GM19240 (cell line): Measurements from ENCODE around the gene HDAC8.
"Not testable (repeated sequence)": the region's sequence is repeated elsewhere in the genome, so short reads cannot be mapped to it uniquely, and the experiment has no call there.

Experiments used
- DNase-seq: peaks from one replicate; pipeline ENCODE4 v3.0.0; 2011; ENCODE audit warnings: low spot score; ENCODE audit not compliant: insufficient read length

HDAC8 gene

GRCh38 chrX:72326605-72327300, 245.9 kb downstream of the HDAC8 start:
- DNase-seq = no peak

DNA sequence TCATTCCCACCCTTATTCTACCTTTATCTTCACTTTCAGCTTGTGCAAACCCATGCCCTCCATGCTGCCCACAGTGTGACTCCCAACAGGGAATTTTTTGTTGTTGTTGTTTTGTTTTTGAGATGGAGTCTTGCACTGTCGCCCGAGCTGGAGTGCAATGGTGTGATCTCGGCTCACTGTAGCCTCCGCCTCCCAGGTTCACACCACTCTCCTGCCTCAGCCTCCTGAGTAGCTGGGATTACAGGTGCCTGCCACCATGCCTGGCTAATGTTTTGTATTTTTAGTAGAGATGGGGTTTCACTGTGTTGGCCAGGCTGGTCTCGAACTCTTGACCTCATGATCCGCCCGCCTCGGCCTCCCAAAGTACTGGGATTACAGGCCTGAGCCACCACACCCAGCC, 253.0 kb downstream of the HDAC8 start:
- DNase-seq = not testable (repeated sequence)

DNA sequence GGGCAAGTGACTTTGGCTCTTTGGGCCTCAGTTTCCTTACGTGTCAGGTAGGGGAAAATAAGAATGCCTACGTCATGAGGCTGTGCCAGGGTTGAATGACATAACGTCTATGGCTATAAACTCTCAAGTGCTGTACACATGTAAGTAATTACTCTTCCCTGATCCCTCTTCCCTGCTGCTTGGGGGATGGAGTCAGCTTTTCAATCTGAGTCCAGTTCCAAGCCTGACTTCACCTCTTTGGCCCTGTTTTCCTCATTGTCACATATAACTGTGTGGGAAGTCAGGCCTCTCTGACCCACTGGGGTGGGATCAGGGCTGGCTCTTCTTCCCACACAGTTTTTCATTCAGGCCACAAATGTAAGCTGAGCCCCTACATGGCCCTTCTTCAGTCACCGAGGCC, 255.5 kb downstream of the HDAC8 start:
- DNase-seq = no peak

GRCh38 chrX:72316408-72317110, 256.1 kb downstream of the HDAC8 start:
- DNase-seq = no peak

DNA sequence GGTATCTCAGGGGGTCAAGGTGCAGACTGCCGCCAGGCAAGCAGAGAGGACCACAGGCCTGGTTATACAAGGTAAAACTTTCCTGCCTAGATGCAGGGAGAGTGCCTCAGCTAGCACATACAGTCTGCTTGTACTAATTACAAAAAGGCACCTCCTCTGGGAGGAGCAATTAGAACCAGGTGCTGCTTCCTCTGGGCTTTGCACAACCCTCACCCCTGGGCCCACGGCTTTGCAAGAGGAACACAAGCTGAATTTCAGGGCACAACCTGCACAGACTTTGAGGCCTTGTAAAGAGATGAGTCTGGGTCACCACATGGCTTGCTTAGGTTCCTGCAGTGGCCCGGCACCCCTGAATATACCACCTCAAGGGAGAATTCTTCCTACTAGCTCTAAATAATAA, 257.8 kb downstream of the HDAC8 start:
- no peak for DNase-seq

DNA sequence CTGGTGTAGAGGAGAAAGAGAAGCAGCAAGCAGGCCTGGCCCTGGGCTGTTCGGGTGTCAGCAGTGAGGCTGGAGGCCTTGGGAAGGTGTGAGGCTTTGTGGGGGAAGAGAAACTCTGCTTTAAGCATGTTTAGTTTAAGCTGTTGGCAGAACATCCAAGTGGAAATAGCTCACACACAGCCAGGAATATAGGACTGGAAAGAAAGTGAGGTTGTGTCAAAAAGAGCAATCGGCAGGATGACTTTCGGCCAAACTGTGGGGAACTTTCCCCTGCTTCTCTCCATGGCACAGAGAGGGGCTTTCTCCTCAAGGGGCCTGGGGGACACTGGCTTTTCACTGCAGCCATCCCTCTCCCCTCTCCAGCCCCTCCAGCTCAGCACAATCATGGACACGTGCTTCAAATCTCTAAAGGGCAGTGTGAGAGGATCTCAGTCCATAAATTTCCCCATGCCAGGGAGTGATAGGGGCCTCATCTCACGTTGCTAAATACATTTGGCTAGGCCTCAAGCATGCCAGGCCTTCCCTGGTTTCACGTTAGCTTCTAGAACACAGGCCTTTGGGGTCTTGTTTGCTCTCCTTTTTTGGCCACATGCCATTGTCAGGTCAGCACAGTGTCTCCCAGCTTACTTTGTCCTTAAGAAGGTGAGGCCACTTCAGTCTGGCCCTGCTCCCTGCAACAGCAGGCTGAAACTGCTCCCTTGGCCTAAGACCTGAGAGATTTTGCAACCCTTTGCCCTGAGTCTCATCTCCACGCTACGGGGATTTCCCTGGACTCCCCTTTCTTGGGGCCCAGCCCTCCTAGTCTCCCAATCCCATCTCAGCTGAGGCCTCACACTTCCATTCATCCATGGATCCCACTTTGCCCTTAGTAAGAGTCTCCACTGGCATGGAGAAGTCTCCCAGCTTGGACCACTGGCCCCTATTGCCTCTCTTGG, 258.7 kb downstream of the HDAC8 start:
- no peak for DNase-seq

- DNase-seq = no peak
These were observed 260.2 kb downstream of the HDAC8 start for GRCh38 chrX:72312311-72312940.

DNA sequence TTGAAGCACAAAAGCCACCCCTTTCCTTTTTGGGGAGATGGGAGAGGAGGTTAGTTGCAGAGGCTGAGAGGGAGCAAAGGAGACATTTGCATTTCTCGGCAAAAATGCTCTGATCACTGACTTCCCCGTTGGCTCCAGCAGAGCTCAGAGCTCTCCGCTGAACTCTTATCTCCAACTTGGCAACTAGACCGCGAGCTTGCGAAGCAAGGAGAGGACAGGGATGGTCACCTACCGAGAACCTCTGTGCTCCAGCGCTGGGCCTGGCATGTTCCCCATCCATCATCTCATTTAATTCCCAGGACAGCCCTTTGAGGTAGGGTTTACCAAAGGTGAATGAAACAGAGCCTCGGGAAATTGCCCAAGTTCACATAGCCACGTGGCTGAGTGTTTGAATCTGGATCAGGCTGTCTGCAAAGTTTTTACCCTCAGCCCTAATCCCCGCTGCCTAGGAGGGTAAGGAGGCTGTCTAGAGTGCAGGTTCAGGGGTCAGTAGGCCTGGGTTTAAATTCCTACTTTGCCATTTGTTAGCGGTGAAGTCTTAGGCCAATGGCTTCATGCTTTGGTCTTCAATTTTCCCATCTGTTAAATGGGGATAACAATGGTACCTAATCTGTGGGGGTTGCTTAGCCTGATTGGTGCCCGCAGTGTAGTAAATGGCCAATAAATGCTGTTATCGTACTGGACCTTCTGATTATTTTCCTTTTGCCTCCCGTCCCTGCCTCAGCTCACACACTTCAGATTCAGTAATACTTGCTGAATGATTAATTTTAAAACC, 263.2 kb downstream of the HDAC8 start:
- DNase-seq = no peak

- DNase-seq = peak; percentile 53
These were observed 263.9 kb downstream of the HDAC8 start for GRCh38 chrX:72308566-72309296.

DNA sequence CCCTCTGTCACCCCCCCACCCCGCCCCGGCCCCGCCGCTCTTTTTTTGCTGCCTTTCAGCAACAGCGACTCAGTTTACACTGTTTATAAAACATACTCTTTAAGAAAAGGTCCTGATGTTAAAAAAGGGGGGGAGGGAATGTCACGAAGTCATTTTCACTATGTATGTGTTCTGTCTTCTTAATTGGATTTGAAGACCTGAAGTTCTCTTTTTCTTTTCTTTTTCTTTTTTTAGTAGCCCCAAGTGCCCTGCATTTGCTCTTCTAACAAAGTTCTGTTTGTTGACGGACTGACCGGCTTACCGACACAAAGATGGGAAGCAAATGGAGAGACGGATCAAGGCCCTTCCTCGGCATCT, 264.5 kb downstream of the HDAC8 start:
- no peak for DNase-seq

DNA sequence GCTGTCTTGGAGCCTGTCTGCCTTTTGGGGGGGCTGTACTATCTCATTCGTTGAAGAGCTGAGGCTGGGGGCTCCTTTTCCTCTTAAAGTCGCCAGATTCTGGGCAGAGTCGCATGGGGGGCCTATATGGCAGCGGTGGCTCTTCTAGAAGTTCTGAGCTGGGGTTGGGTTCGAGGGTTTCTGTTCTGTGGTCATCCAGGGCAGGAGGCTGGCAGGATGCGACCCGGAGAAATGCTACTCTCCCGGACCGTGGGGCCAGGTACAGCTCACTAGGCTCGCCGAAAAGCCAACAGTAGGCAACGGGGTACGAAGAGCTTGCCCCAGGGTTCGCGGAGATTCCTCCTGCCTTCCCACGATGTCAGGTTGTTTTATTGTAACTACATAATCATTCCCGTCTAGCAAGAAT, 265.0 kb downstream of the HDAC8 start:
- no peak for DNase-seq

DNA sequence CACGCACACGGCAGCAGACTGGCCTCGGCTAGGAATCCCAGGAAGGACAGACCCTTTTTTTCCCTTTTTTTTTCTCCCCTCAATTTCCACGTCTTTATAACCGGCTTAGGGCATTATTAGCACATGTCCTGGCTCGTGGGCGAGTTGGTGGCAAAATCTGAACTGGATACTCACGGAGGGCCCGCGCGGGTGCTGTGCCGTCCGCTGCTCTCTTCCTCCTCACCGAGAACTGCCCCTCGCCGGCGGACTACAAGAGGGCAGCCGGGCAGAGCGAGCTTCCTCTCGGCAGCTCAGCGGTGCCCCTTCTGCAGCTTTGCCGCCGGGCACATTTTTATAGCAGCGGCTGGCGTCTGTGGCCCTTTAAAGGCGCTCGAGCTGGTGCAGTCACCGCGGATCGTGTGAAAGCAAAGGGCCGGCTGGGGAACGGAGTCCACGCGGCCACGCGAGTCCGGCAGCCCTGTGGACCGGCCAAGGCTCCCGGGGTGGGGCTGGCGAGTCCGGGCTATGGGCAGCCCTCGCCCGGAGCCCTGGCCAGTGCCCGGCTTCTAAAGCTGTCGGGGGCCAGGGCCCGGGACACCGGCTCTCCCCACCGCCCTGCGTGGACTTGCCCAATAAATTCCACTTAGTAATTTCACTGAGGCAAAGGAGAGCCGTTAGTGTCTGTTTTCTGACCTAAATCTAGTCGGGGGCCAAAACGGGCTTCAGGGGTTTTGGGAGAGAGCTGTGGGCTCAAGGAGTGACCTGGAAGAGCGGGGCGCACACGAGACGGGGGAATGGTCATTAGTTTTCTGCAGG, 265.6 kb downstream of the HDAC8 start:
- no peak for DNase-seq

DNA sequence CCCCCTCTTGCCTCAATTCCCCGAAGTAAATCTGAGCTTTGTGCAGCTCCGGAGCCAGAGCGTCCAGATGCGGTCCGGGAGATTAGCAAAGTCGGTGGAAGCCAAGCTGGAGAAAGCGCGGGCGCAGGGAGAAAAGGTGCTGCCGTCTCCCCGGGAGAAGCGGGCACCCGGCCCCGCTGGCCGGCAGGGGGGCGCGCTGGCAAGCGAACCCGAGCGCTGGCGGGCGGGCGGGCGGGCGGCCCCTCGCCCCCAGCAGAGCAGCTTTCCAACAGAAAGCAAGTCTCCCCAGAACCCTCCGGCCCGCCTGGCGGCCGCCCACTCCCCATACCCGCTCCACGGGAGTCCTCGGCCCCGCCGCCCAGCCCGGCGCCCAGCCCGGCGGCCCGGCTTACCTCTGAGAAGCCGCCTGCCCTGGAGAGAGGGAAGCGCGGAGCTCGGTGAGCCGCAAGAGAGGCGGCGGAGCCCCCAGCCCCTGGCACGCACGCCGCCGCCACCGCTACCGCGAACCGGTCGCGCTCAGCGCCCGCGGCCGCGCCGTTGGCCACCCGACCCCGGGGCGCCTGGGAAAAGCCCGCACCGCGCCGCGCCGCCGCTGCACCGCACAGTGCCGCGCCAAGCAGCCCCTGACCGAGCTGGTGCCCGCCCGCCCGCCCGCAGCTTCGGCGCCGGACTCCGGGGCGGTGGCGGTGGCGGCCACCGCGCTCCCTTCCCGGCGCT, 266.4 kb downstream of the HDAC8 start:
- DNase-seq = no peak

DNA sequence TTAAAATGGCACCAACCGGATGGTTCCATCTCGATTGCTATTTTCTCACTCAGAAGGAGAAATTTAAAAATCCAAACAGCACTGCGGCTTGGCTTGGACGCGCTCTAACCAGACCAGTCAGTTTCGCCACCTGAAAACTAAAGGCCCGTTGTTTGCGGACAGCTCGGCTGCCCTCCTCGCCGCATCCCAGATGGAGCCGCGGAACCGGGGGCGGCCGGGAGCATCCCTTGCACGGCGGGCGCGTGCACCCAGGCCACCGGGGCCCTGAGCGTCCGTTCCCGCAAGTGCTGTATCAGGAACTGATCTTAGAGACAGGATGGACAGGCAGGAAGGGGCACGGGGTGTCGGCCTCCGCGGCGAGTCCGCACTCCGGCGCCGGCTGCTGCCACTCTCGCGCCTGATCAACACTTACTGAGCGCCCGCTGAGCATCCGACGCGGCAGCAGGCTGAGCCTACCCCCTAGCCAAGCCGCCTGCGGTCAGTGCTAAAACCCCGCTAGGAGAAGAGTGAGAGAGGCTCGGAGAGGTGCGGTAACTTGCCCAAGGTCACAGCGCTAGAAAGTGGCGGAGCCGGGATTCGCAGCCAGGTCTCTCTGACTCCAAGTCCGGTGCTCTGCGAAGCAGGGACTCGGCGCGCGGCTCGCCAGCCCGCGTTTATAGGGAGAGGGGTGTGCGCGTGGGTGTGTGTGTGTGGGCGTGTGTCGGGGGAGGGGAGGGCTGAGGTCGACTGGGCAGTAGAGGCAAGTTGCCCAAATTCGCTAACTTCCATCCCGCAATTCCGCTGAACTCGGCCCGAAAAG, 267.2 kb downstream of the HDAC8 start, which contains the start of gene CITED1:
Gene CITED1, minus strand, starts transcription at position 629 of the 799 bp plus-strand sequence. CDS start 3,045 bp downstream, outside the sequence.
- DNase-seq = no peak

DNA sequence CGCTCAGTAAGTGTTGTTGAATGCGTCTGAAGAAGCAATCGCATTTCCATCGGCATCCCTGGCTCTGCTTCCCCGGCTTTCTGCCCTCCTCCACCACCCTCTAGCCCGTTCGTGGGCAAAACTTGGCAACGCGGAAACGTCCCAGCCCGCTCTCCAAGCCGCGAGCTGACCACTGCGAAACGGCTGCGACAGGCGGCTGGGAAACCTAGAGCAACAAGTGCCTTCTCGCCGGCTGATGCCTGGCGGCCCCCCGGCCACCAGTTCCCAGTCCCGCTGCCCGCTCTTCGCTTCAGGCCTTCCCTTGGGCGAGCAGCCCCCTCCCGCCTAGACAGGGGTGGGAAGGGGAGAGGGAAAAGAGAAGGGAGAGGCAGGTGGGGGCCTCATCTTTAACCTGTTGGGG, 267.8 kb downstream of the HDAC8 start:
- no peak for DNase-seq

DNA sequence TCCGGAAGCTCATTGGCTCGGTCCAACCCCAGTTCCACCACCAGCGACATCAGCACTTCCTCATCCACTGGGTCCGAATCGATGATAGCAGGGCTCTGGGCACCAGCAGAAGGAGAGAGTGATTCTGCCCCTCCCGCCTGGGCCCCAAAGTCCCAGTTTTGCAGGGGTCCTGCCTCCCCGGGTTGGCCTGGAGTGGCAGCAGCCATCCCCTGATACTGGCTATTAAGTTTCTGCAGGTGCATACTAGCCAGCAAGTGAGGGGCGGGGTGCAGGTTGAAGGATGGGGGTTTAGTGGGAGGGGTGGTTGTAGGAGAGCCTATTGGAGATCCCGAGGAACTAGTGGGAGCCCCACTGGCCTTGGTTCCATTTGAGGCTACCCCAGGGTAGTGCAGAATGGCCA, 270.9 kb downstream of the HDAC8 start:
- no peak for DNase-seq

GRCh38 chrX:72299891-72300630, 272.6 kb downstream of the HDAC8 start:
- DNase-seq = no peak
